Hindlimb muscle (tissue), 1 donor: ENCODE measurements around the gene IFFO2. TPM values are rescaled to one million over a fixed set of nuclear protein-coding genes. Genes with fewer than 3 reads are reported as not detected.

Experiments
- DNase-seq: peaks from one replicate; pipeline ENCODE4 v3.0.0-alpha.2; 2013
- polyA plus RNA-seq: library from polyadenylated mRNA; unstranded; fragments of 120-200 nt; gene quantifications from one replicate; pipeline ENCODE4 v1.2.1, GENCODE V29; 2013; ENCODE audit not compliant: insufficient read length

IFFO2 gene
- 6.2 TPM for polyA plus RNA-seq

DNA sequence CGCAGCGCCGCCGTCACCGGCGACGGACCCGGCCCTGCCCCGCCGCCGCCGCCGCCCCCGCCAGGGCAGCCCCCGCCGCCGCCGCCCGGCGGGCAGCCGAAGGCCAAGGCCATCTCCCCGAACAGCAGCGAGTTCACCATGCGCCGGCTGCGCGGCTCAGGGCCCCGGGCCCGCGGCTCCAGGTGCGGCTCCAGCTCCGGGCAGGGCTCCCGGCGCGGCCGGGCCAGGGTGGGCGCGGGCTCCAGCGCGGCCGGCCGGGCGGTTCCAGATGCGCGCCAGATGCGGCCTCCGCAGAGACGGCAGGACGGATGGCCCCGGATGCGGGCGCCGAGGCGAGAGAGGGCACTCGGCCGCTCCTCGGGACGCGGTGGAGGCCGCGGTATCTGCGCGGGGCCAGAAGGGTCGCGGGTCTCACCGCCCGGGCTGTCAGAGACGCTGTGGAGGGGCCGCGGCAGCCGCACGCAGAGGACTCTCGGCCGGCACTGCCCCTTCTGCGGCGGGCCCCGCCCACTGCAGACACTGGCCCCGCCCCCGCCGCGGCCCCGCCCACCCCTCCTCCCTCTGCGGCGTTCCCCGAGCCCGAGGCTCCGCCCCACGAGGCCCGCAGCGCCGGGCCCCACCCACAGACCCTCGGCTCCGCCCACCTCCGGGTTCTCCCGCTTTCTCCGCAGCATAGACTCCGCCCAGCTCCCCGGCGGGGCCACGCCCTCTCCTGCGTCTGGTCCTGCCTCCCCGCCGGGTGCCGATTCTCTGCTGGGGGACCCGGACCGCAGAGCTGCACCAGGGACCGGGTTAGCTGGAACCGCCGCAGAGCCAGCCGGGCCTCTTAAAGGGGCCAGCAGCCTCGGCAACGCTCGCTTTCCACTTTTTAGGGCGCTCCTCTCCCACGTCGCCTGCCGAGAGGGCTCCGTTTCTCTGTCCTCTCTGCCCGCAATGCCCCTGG, at the start of gene IFFO2:
IFFO2 (minus strand) TSS at position 484 of the 943 bp plus-strand sequence; CDS start at position 140, 344 bp downstream.
- DNase-seq: peak; percentile 96

DNA sequence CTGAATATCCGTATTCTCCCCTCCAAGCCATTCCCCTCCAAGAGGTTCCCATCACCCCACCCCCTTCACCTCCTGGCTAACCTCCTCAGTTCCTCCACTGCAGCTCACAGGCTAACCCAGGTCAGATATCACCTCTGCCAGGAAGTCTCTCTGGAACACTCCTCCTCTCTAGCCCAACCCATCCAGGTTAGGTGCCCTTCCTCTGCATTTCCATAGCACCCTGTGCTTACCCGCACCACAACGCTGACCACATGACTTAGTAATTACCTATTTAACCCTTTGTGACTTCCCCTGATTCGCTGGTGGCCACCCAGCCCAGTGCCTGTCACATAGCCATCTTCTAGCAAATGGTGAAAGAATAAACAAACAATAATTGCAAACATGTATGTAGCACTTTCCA, 49.5 kb upstream of the IFFO2 start:
- no peak for DNase-seq

DNA sequence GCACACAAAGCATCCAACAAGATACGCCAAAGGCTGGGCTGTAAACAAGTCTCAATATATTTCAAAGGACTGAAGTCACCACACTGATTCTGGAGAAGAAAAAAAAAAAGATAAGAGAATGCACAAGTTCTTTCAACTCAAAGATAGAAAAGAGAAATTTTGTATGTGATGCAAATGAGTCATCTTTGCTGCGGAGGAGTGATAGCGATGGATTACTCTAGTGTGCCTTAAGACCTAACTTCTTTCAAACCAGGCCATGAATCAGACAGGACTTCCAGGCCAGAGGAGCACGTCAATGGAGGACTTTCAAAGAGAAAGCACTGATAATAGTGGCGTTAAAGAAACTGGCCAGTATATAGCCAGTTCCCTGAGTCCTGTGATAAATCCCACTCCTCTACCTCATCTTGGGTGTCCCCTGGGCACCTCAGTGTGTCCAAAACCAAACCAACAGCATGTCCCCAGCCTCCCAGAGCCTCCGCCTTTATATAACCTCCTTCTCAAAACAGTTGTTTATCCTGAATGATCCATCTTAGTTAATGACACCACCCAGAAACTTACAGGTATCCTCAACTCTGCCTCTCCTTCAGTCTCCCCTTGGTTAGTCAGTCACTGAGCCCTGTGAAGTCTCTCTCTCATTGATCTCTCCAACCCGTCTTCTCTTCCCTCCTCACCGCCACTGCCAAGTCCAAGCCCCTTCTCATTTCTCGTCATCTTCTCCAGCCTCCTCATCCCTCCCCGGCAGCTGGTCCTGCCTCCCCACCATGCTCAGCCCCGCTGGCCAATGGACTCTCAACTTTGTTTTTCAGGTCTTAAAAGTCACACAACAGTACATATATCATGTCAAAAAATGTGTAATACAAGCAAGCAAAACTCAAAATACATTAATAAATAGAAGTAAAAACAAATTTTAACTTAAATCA, 47.2 kb upstream of the IFFO2 start:
- DNase-seq: no peak

DNA sequence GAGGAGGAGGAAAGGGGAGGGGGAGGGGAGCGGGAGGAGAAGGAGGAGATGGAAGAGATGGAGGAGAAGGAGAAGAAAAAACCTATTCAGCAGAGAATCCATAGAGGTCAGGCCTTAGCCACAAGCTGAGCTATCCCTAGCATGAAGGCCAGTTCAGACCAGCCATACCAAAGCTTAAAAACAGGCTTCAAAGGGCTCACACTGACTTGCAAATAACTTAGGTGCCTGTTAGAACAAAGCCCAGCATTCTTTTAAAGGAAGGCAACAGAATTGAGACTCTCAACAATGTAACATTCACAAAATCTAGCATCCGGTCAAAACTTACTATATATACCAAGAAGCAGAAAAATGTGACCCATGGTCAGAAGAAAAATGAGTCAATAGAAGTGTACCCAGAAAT, 43.6 kb upstream of the IFFO2 start:
- DNase-seq: no peak

DNA sequence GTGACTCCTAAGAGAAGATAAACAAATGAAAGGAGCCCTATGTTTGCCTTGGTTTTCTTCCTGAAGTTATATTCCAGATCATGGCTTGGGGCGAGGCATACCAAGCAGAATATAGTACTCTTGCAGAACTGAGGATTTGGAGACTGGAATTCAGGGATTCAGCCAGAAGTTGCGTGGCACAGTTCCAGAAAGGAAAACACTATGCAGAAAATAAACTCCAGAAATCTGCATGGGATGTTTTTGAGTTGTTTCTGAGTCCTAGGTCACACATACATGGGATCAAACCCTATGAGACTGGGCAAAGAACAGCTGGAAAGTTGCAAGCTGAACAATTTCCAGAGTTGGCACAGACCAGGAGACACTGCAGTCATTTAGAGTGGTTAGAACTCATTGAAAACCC, 42.9 kb upstream of the IFFO2 start:
- peak; percentile 63 for DNase-seq

DNA sequence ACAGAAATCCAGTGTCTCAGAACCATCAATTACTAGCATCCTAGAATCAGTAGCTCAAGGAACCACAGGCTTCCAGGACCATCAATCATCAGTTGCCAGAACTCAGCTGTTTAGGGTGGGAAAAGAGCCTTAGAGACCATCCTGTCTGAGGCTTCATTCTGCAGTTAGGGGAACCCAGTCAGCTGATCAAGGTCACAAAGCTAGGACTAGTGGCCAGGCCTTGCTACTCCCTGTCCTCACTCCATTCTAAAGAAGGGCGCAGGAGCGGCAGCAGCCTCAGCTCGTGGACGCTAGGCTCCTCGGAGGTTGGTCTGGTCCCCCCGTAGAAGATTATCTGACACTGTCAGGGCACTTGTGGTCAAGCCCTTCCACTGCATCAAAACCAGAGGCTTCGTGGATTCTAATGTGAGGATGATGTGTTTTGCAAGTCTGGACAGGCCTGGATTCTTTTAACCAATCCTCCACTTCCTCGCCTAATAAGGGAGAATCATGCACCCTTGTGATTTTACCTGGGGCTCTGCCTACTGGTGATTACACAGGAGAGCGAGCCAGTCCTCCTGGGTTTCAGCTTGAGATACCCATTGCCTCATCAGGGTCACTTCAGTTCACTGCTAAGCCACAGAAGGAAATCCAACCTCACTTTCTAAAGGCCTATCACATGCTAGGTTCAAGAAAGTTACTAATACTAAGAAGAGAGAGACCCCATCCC, 41.7 kb upstream of the IFFO2 start:
- DNase-seq: no peak

DNA sequence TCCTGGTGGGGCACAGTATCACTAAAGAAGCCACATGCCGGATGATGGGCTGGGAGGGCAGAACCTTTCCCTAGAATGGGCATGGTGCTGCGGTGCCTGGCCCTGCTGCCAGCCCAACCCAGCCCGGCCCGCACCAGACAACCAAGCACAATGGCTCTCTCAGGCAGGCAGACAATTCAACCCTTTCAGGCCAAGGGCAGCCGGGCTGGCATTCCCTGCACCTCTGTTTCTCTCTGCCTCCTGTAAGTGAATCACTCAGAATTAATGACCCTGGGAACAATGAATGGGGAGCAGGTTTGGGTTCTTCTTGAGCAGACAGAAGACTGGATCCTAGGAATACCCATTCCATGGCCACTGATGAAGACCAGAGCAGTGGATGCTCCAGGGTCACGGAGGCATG, 41.0 kb upstream of the IFFO2 start:
- no peak for DNase-seq

DNA sequence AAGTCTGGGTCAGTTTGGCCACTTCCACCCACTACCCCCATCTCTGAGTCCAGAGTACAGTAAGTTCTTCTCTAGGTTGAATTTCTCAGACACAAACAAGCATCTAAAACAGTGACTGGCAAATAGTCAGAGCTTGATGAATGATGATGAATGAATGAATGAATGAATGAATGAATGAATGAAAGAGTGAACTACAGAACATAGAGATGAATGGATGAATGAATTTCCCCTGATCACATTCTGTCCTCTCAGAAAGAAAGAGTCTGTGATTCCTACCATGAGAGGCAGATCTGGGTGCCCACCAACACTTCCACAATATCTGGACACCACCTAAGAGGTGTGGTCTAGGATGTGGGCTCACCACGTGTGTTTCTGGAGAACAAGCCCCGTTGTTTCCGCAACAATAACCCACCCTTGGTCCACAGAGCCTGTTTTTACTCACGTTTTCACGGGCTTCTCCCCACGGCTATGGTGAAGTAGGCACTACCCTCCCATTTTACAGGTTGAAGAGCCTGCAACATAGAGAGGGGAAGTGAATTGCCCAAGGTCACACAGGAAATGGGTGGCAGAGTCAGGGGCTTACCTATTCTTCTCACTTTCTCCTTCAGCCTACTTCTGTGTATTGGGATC, 40.2 kb upstream of the IFFO2 start:
- no peak for DNase-seq

DNA sequence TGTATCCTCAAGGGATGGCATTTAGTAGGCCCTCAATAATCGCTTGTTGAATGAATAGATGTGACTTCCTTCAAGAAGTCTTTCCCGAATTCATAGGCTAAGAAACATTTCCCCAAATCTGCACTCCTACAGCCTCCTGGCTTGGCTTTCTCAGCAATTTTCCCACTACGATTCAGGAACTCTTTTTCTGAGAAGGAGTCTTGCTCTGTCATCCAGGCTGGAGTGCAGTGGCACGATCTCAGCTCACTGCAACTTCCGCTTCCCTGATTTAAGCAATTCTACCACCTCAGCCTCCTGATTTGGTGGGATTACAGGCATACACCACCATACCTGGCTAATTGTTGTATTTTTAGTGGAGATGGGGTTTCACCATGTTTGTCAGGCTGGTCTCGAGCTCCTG, 37.9 kb upstream of the IFFO2 start:
- no peak for DNase-seq

DNA sequence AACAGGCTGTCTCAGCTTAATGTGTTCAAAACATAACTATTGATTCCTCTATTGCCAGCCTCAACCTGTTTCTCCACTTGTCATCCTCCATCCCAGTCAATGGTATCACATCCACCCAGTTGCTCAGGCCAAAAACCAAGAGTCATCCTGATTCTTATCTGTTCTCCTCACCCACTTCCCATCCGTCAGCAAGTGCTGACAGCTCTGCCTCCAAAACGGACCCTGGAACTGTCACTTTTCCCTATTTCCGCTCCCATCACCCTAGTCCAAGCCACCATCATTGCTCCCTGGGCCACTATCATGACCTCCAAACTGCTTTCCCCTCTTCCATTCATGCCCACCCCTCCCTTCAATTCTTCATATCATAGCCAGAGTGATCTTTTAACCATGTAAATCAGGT, 36.2 kb upstream of the IFFO2 start:
- DNase-seq: no peak

DNA sequence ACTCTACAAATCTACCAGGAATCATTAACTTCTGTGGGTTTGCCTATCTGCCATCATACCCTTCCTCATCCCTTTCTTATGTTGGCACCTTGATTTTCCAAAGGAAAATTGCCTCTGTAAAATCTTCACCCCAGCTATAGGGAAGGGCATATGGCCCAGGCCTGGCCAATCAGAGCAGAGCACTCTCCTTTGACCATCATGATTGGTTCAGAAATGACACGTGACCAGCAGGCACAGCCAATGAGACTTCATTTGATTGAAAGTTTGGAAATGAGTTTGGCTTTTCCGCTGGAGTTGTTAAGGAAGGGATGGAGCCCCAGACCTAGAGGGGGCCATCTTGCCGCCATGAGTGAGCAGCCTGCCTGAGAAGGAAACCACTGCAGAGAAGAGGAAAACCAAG, 35.1 kb upstream of the IFFO2 start:
- no peak for DNase-seq

DNA sequence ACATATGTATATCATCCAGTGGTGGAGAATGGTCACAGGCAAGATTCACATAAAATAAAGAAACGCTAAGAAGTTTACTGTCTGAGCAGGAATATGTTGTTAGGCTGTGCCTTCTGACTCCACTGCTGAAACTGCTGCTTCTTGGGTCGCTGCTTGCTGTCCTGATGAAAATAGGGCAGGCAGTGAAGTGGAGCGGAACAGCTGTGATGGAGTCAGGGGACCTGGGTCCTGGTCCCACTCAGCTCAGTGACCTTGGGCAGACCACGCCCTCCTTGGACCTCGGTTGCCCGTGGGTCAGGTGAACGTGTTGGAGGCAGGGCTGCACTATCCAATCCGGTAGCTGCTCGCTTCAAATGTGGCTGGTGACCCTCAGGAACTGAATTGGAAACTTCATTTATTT, 33.4 kb upstream of the IFFO2 start:
- DNase-seq: no peak

DNA sequence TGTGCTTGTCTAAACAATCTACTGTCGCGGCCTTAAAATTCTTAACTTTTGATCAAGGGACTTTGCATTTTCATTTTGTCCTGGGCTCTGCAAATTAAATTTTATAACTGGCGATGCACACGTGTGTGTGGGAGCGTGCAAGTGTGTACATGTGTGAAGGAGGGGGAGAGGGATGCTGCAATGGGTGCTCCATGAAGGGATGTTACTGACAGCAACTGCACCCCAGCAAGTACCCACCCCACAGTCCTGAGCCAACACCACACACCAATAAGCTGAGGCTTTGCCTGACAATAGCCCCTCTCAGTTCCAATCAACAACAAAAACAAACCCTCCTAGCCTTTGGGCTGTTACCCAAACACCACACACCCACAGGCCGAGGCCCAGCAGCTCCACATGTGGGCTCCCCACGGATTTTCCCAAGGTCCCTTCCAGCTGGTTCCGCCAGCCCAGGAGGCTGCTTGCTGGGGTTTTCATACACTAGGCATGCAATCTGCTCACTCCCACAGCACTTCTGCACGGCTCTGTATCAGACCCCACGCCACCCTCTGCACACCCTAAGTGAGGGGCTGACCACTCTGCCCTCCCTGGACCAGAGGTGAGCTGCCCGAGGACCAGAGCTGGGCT, 32.8 kb upstream of the IFFO2 start:
- no peak for DNase-seq

DNA sequence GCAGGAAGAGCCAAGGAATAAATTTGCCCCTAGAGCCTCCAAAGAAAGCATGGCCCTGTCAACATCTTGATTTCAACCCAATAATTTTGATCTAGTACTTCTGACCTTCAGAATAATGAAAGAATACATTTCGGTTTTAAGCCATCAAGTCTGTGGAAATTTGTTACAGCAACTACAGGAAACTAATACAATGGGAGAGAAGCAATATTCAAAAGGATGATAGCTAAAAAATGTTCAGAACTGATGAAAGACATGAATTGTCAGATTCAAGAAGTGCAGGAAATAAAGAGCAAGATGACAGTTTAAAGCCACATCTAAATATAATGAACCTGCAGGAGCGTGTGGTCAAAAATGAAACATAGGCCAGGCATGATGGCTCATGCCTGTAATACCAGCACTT, 24.8 kb upstream of the IFFO2 start:
- no peak for DNase-seq

DNA sequence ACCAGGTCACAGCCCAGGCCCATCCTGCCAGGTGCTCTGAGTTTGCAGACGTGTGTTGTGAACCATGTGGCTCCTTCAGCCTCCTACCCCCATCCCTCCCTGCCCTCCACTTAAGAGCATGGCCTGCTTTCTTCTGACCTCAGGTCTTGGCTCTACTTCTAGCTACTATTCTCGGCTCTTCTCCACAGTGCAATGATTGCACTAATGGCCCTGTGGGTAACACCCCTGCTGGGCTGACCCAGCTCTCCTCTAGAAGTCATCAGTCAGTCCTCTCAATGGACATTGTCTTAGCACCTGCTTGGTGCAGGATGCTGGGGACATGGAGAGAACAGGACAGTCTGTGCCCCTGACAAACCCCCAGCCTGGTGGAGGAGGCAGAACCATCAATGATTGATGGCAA, 22.2 kb upstream of the IFFO2 start:
- DNase-seq: no peak

DNA sequence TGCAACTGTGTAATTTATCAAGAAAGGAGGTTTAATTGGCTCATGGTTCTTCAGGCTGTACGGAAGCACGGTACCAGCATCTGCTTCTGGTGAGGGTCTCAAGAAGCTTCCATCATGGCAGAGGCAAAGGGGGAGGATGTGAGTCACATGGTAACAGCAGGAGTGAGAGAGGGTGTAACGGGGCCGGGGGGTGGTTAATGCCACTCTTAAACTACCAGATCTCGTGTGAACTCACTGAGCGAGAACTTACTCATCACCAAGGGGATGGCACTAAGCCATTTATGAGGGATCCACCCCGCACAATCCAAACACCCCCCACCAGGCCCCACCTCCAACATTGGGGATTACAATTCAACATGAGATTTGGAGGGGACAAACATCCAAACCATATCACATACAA, 21.0 kb upstream of the IFFO2 start:
- no peak for DNase-seq

DNA sequence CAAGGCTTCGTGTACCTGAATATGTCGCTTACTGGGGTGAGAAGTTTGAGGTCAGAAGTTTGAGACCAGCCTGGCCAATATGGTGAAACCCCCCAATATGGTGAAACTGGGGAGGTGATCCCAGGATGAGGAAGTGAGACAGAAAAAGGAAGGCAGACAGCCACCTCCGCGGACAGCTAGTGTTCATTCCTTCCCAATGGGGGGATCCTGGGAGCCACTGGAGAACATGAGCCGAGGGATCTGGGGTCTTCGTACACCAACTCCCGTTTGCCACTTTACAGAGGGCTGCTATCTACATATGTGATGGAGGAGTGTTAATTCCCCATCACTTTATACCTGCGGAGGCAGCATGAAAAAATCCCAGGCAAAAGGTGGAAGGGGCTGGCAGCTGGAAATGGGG, 19.6 kb upstream of the IFFO2 start:
- DNase-seq: no peak

DNA sequence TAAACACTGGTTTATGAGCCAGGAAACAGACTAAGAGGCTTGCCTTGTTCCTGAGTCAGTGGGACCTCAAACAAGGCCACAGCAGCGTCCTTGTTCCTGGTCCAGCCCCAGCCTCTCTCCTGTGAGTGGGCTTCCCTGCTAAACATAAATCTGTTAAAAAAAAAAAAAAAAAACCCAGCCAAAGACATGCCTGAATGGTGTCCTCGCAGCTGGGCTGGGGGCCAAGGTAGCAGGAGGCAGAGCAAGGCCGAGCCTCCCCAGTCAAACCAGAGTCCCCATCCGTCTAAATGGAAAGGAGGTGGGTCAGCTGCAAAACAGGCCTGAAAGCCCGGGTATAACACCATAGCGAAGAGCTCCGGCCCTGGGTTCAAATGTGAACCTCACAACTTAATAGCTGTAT, 18.1 kb upstream of the IFFO2 start:
- DNase-seq: no peak

DNA sequence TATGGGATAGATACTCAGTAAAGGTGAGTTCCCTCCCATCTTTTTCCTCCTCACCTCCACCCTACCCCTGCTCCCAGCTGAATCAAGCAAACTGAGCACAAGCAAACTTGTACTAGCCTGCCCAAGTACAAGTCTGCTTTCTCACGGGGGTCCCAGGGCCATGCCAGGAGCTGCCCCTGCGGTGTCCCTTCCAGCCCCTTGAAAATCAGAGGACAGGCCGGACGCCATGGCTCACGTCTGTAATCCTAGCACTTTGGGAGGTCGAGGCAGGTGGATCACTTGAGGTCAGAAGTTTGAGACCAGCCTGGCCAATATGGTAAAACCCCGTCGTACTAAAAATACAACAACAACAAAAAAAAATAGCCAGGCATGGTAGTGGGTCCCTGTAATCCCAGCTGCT, 17.5 kb upstream of the IFFO2 start:
- no peak for DNase-seq

DNA sequence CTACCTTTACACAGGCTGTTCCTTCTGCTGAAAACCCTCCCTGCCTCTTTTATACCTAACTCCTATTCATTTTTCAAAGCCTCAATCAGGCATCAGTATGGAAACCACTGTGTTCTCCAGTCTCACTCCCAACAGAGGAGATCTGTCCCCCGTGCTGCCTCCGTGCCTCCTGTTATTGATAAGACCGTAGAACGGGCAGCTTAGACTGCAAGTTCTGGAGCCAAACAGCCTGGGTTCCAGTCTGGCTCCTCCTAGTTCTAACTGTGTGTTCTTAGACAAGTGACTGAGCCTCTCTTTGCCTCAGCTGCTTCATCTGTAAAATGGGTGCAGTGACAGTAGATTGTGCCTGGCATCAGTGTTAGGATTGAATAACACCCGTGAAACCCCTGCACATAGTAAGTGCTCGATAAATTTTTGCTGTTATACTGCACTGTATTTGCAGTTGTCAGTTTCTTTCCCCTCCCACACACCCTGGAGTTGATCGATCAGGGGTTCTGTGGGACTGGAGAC, 17.0 kb upstream of the IFFO2 start:
- no peak for DNase-seq

DNA sequence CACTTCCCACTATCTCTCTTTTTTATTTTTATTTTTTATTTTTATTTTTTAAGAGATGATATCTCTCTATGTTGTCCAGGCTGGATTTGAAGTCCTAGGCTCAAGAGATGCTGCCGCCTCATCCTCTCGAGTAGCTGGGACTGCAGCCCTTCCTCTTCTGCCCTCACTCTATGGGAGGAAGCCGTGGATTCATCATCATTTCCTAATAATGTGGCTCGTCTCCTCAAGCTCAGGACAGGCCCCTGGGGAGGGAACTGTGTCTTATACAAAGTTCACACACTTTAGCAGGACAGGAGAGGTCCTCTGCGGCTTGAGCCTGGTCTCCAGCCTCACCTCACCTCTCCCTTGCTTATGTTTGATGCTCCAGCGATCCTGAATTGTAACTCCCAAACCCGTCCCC, 16.5 kb upstream of the IFFO2 start:
- no peak for DNase-seq

DNA sequence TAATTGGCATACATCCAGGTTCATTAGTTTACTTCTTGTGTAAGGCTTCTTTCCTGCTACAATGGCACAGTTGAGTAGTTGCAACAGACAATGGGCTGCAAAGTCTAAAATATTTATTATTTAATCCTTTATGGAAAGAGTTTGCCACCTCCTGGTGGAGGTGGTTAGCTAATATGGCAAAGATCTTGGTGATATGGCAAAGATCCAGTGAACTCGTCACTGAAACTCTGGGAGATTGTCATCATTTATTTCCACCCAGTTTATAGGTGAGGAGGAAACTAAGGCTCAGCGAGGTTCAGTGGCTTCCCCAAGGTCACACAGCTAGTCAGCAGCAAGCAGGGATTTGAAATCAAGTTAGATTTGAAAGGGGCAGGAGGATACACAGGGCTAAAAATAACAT, 16.1 kb upstream of the IFFO2 start:
- no peak for DNase-seq
